NCI-H1048 (cell line): ENCODE data around the gene DOHH.

ENCODE experiments used
- DNase-seq: peaks from one replicate; lab custom pipeline; 2025; lab: John Stamatoyannopoulos, UW

DOHH gene

GRCh38 chr19:3441986-3442329, 58.5 kb downstream of the DOHH start:
- no peak for DNase-seq

DNA sequence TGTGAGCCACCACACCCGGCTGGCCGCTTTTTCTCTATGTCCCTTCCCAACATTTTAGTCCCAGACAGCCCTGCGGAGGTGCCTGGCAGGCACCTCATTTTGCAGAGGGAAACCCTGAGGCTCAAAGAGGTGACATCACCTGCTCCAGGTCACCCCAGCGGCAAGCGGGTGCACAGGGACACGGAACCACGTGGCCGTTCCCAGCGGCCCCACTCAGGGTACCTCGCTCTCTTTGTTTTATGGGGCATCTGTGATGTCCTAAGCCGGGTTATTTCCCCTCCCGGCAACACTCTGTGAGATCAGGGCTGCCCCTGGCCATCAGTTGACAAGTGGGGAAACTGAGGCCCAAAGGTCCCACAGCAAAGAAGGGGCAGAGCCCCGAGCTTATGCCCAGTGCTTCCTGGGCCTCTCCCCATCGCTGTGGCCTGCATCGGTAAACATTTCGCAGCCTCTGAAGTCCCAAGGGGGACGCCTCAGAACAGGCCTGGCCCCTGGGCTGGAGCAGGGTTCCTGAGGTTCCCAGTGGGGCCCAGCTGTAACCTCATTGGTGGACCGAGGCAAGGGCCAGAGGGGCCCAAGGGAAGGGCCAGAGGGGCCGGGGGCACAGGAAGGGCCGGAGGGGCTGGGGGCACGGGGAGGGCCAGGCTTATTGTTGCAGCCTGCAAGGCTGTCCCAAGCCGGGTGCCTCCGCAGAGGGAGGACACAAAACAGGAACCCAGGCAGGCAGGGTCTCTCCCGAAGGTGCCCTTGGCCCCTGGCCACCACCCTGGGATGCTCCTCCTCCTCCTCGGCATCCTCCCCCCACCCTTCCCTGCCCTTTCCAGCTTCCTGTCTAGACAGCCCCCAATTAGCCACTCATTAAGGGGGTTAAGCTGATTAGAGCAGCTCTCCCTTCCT, 59.1 kb downstream of the DOHH start:
- DNase-seq: no peak
